Upper lobe of right lung (tissue), 1 donor: ENCODE results near the gene PEX14. TPM values are rescaled to one million over a fixed set of nuclear protein-coding genes. Genes with fewer than 3 reads are reported as not detected.
A peak's percentile ranks its signal among the peaks of the same experiment; 100 is the strongest.

Experiments used
- ATAC-seq: fragments of 200-7000 bp; cut with Tn5 transposase; one replicate; pipeline ENCODE4 v1.9.1; 2020; ENCODE audit warnings: mild to moderate bottlenecking, moderate library complexity
- DNase-seq: peaks from one replicate; pipeline ENCODE4 v3.0.0-alpha.2; 2020
- H3K27ac ChIP-seq: fragments of 200-600 bp; one replicate; pipeline ENCODE4 v1.8.0; 2022
- H3K27me3 ChIP-seq: fragments of 200-600 bp; one replicate; pipeline ENCODE4 v1.8.0; 2022; ENCODE audit warnings: mild to moderate bottlenecking
- H3K36me3 ChIP-seq: fragments of 200-600 bp; one replicate; pipeline ENCODE4 v1.8.0; 2022
- H3K4me1 ChIP-seq: fragments of 200-600 bp; one replicate; pipeline ENCODE4 v1.8.0; 2022
- H3K4me3 ChIP-seq: fragments of 200-600 bp; one replicate; pipeline ENCODE4 v1.8.0; 2022; ENCODE audit warnings: mild to moderate bottlenecking
- H3K9me3 ChIP-seq: fragments of 200-600 bp; one replicate; pipeline ENCODE4 v1.8.0; 2022
- CTCF ChIP-seq: fragments of 200-600 bp; IDR thresholded peaks from one replicate; pipeline ENCODE4 v1.8.0; 2022; ENCODE audit warnings: antibody characterized with exemption
- intact Hi-C: fragments of 100-400 bp; cut with DNase I; formaldehyde crosslinking; loops from one replicate; pipeline ENCODE4 v1.11.0; 2022
- total RNA-seq: library from RNA; stranded (reverse); fragmentation: NEBNext Ultra II Directional; extraction: Animal tissue kit (Norgen Biotek cat#: 25700); gene quantifications from one replicate; pipeline ENCODE4 v1.2.1, GENCODE V29; 2021
- donor health status: DM: no; HTN: yes; CAD: no; lungs with severe emphysema.

Gene PEX14
- total RNA-seq, 1 donor from 2014 or later = 25.8 TPM

DNA sequence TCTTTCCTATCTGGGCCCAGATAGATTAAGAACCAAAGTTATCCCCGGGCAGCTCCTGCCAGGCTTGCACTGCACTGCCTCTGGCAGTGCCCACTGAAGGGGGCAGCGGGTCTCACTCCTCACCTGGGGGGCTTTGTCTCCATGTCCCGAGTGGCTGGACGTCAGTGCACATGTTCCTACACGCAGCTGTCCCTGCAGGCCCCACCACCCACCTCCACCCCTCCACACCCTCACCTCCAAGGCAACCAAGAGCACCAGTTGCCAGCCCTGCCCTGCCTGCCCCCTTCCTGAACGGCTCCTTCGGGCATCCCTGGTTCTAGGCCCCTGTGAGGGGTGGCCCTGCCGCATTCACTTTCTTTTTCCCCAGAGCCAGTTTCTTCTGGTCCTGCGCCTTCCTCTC lies 147.2 kb downstream of the PEX14 start:
- Histone ChIP-seq H3K4me3 (no peak overlapping the region), H3K27ac (no peak overlapping the region), H3K27me3 (no peaks in the 10 kb centered on the region), H3K36me3 (peaks cover 22% of the 10 kb centered on the region), H3K4me1 (no peaks in the 10 kb centered on the region), H3K9me3 (no peaks in the 10 kb centered on the region)
- DNase-seq (peak; percentile 35), ATAC-seq (no peak)
- intact Hi-C loops = no loop called here
- TF ChIP-seq CTCF = no peak

DNA sequence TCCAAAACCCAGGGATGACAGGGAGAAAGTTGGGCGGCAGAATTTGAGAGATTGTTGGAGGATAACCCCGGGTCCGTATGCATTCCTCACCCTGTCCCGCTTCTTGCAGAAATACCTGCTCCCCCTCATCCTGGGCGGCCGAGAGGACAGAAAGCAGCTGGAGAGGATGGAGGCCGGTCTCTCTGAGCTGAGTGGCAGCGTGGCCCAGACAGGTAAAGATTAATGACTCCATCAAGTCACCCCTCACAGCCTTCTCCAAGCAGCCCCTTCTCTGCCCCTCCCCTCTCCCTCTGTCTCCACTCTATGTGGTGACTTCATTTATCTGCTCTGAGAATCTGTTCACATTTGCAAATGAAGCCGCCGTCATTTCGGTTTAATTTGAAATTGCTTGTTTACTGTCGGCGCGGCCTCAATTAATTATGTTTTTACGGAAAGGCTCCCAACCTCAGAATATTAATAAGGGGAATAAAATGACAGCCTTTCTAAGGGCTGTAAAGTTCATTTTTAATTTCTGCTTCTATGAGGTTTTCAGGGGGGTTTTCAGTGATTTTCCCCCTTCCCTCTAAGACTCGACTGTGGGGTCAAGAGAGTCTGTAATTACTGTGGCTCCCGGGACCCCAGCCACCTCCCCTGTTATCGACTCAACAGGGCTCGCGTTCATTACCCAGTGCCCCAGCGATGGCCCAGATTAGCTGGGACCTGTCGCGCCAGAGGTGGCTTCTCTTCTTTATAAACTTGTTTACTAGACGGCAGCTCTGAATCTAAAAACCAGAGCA lies 148.3 kb downstream of the PEX14 start:
- H3K27me3 ChIP-seq = no peaks in the 10 kb centered on the region
- no peaks in the 10 kb centered on the region for H3K4me1 ChIP-seq
- ATAC-seq (no peak), DNase-seq (peak; percentile 28)
- H3K27ac ChIP-seq = no peak overlapping the region
- no peak overlapping the region for H3K4me3 ChIP-seq
- intact Hi-C loops = no loop called here
- no peaks in the 10 kb centered on the region for H3K9me3 ChIP-seq
- H3K36me3 ChIP-seq = peaks cover 22% of the 10 kb centered on the region
- no peak for TF ChIP-seq CTCF

- Histone ChIP-seq H3K27ac (no peak overlapping the region), H3K36me3 (peaks cover 20% of the 10 kb centered on the region), H3K4me1 (no peaks in the 10 kb centered on the region), H3K4me3 (no peak overlapping the region), H3K9me3 (no peaks in the 10 kb centered on the region), H3K27me3 (no peaks in the 10 kb centered on the region)
- intact Hi-C loops = no loop called here
- no peak for TF ChIP-seq CTCF
- ATAC-seq (no peak), DNase-seq (peak; percentile 46)
These were observed 149.0 kb downstream of the PEX14 start for GRCh38 chr1:10623686-10624145.

- intact Hi-C loops = no loop called here
- peaks cover 18% of the 10 kb centered on the region for H3K36me3 ChIP-seq
- H3K27ac ChIP-seq = no peak overlapping the region
- ATAC-seq = no peak
- H3K4me1 ChIP-seq = no peaks in the 10 kb centered on the region
- H3K27me3 ChIP-seq = no peaks in the 10 kb centered on the region
- peak; percentile 55 for DNase-seq
- no peak for TF ChIP-seq CTCF
- no peak overlapping the region for H3K4me3 ChIP-seq
- H3K9me3 ChIP-seq = no peaks in the 10 kb centered on the region
These were observed 149.7 kb downstream of the PEX14 start for GRCh38 chr1:10624256-10625050.

DNA sequence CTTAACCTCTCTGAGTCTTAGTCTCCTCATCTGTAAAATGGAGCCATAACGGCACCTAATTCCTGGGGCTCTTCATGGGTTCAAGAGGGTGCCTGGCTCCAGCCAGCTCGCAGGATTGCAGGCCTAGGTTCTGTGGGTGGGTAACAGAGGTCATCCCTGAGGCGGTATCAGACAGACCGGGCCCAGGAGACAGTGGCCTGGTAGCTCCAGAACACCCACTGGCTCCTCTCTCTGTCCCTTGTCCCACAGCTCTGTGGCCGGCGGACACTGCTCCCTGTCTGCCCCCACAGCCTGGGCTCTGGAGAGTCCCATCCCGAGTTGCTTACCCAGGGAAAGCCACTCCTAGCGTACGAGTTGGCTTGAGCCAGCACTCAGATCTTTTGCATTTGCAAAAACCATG lies 150.3 kb downstream of the PEX14 start:
- intact Hi-C loops = no loop called here
- Histone ChIP-seq H3K36me3 (peaks cover 18% of the 10 kb centered on the region), H3K27me3 (no peaks in the 10 kb centered on the region), H3K4me3 (no peak overlapping the region), H3K27ac (no peak overlapping the region), H3K9me3 (no peaks in the 10 kb centered on the region), H3K4me1 (no peaks in the 10 kb centered on the region)
- TF ChIP-seq CTCF = no peak
- peak; percentile 41 for DNase-seq
- no peak for ATAC-seq
